HFF-Myc (cell line): ENCODE measurements around the gene RAET1G.

Experiments used
- DNase-seq: peaks from one replicate; pipeline ENCODE4 v3.0.0-alpha.2; 2011; ENCODE audit warnings: low read depth; ENCODE audit errors: extremely low read depth
- H3K4me3 ChIP-seq: replicated peaks from 2 replicates; pipeline ENCODE4 v1.5.1; 2011; ENCODE audit warnings: low read depth, mild to moderate bottlenecking, control low read depth, low read length
- CTCF ChIP-seq: IDR thresholded peaks from 2 replicates; pipeline ENCODE4 v1.5.1; 2012; ENCODE audit warnings: mild to moderate bottlenecking, low read depth, low read length, control low read depth; ENCODE audit errors: missing control alignments

RAET1G gene

GRCh38 chr6:149901444-149902140 is 21.3 kb downstream of the RAET1G start:
- no peak for TF ChIP-seq CTCF
- no peak overlapping the region for H3K4me3 ChIP-seq
- DNase-seq: no peak

GRCh38 chr6:149900620-149901443 is 22.1 kb downstream of the RAET1G start:
- DNase-seq: no peak
- no peak for TF ChIP-seq CTCF
- H3K4me3 ChIP-seq: no peak overlapping the region

GRCh38 chr6:149899926-149900619 is 22.8 kb downstream of the RAET1G start:
- DNase-seq: no peak
- TF ChIP-seq CTCF: no peak
- H3K4me3 ChIP-seq: no peak overlapping the region

DNA sequence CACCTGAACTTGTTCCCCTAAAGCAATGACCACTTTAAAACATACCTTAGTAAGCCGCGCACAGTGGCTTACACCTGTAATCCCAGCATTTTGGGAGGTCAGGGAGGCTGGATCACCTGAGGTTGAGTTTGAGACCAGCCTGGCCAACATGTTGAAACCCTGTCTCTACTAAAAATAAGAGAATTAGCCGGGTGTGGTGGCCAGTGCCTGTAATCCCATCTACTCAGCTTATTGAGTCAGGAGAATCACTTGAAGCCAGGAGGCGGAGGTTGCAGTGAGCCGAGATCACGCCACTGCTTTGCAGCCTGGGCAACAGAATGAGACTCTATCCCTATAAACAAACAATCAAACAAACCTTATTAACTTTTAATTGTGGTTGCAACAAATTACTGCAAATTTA is 23.4 kb downstream of the RAET1G start:
- no peak for DNase-seq
- TF ChIP-seq CTCF: no peak

DNA sequence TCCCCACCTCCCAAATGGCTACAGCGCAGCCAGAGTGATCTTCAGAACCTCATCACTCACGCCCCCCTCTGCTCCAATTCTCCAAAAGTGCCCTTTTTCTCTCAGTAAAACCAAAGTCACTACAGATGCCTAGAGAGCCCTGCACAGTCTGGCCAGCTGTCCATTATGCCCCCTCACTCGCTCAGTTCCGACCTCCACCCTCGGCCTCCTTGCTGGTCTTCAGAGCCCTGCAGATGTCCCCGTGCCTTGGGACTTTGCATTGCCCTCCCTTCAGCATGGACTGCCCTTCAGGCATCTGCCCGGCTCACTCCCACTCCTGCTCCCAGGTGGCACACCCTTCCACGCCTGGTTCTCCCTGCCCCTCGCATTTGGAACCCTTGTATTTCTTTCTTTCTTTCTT is 24.0 kb downstream of the RAET1G start:
- TF ChIP-seq CTCF: no peak
- H3K4me3 ChIP-seq: no peak overlapping the region
- no peak for DNase-seq

More for the DNA sequence above, 23.4 kb downstream of the RAET1G start:
- no peak overlapping the region for H3K4me3 ChIP-seq

- no peak for DNase-seq
- peak; percentile 5 for TF ChIP-seq CTCF
- H3K4me3 ChIP-seq: peak within 1 kb of the TSS; percentile 26
These were observed 24.8 kb downstream of the RAET1G start, which contains the start of gene RAET1E for GRCh38 chr6:149897855-149898744. Gene RAET1E (minus strand): TSS chr6:149898113. CDS start chr6:149890901, 7,212 bp downstream.
